Rectal smooth muscle tissue (tissue), 1 donor: ENCODE measurements around the gene RASSF3.
"Not testable (repeated sequence)": the region's sequence is repeated elsewhere in the genome, so short reads cannot be mapped to it uniquely, and the experiment has no call there.

Experiments used
- H3K27ac ChIP-seq: one replicate; pipeline ENCODE4 v1.7.0; 2013; ENCODE audit warnings: low read depth, low read length, inconsistent platforms
- H3K27me3 ChIP-seq: one replicate; pipeline ENCODE4 v1.7.0; 2013; ENCODE audit warnings: low read length; ENCODE audit not compliant: control insufficient read depth, insufficient read depth
- H3K36me3 ChIP-seq: one replicate; pipeline ENCODE4 v1.7.0; 2013; ENCODE audit warnings: low read length; ENCODE audit not compliant: control insufficient read depth, insufficient read depth
- H3K4me1 ChIP-seq: one replicate; pipeline ENCODE4 v1.7.0; 2013; ENCODE audit warnings: low read length; ENCODE audit not compliant: control insufficient read depth, insufficient read depth
- H3K4me3 ChIP-seq: one replicate; pipeline ENCODE4 v1.7.0; 2013; ENCODE audit warnings: low read length
- H3K9ac ChIP-seq: one replicate; pipeline ENCODE4 v1.7.0; 2013; ENCODE audit warnings: low read length

RASSF3 gene

GRCh38 chr12:64681200-64682052, 71.1 kb downstream of the RASSF3 start:
- Histone ChIP-seq H3K27me3 (no peaks in the 10 kb centered on the region), H3K9ac (no peak overlapping the region), H3K4me1 (peaks cover 22% of the 10 kb centered on the region), H3K4me3 (no peak overlapping the region), H3K27ac (peak overlapping the region; percentile 80), H3K36me3 (peaks cover 7% of the 10 kb centered on the region)

GRCh38 chr12:64682572-64683277, 72.4 kb downstream of the RASSF3 start:
- peaks cover 7% of the 10 kb centered on the region for H3K36me3 ChIP-seq
- peaks cover 25% of the 10 kb centered on the region for H3K4me1 ChIP-seq
- no peak overlapping the region for H3K4me3 ChIP-seq
- H3K27me3 ChIP-seq: no peaks in the 10 kb centered on the region
- no peak overlapping the region for H3K9ac ChIP-seq
- H3K27ac ChIP-seq: peak overlapping the region; percentile 80

- Histone ChIP-seq H3K27ac (peak overlapping the region; percentile 76), H3K9ac (no peak overlapping the region), H3K36me3 (peaks cover 16% of the 10 kb centered on the region), H3K4me3 (no peak overlapping the region), H3K4me1 (peaks cover 35% of the 10 kb centered on the region), H3K27me3 (no peaks in the 10 kb centered on the region)
These were observed 73.7 kb downstream of the RASSF3 start for GRCh38 chr12:64683816-64684543.

GRCh38 chr12:64685050-64685449, 74.8 kb downstream of the RASSF3 start:
- H3K4me3 ChIP-seq: no peak overlapping the region
- peaks cover 31% of the 10 kb centered on the region for H3K4me1 ChIP-seq
- H3K27me3 ChIP-seq: no peaks in the 10 kb centered on the region
- H3K9ac ChIP-seq: no peak overlapping the region
- H3K36me3 ChIP-seq: peaks cover 16% of the 10 kb centered on the region
- H3K27ac ChIP-seq: peak overlapping the region; percentile 47

- Histone ChIP-seq H3K36me3 (peaks cover 16% of the 10 kb centered on the region), H3K9ac (no peak overlapping the region), H3K4me3 (no peak overlapping the region), H3K4me1 (peaks cover 31% of the 10 kb centered on the region), H3K27ac (peak overlapping the region; percentile 47), H3K27me3 (no peaks in the 10 kb centered on the region)
These were observed 75.3 kb downstream of the RASSF3 start for GRCh38 chr12:64685605-64686004.

GRCh38 chr12:64687816-64688215, 77.5 kb downstream of the RASSF3 start:
- peak overlapping the region; percentile 87 for H3K27ac ChIP-seq
- H3K4me1 ChIP-seq: peaks cover 35% of the 10 kb centered on the region

GRCh38 chr12:64688219-64688618, 77.9 kb downstream of the RASSF3 start:
- Histone ChIP-seq H3K27ac (peak overlapping the region; percentile 87), H3K9ac (no peak overlapping the region), H3K36me3 (peaks cover 16% of the 10 kb centered on the region), H3K27me3 (no peaks in the 10 kb centered on the region), H3K4me1 (peaks cover 31% of the 10 kb centered on the region), H3K4me3 (peak overlapping the region; percentile 21)

More at GRCh38 chr12:64687816-64688215, 77.5 kb downstream of the RASSF3 start:
- H3K27me3 ChIP-seq: no peaks in the 10 kb centered on the region
- peaks cover 16% of the 10 kb centered on the region for H3K36me3 ChIP-seq
- no peak overlapping the region for H3K4me3 ChIP-seq
- H3K9ac ChIP-seq: no peak overlapping the region

- H3K27me3 ChIP-seq: no peaks in the 10 kb centered on the region
- no peak overlapping the region for H3K4me3 ChIP-seq
- no peak overlapping the region for H3K9ac ChIP-seq
- peaks cover 16% of the 10 kb centered on the region for H3K36me3 ChIP-seq
- H3K4me1 ChIP-seq: peaks cover 26% of the 10 kb centered on the region
- peak overlapping the region; percentile 87 for H3K27ac ChIP-seq
These were observed 78.4 kb downstream of the RASSF3 start for GRCh38 chr12:64688715-64689114.

- not testable (repeated sequence) for H3K27ac ChIP-seq, H3K27me3 ChIP-seq, H3K4me3 ChIP-seq, H3K9ac ChIP-seq
- Histone ChIP-seq H3K36me3 (peaks cover 14% of the 10 kb centered on the region), H3K4me1 (peaks cover 35% of the 10 kb centered on the region)
These were observed 79.9 kb downstream of the RASSF3 start for GRCh38 chr12:64690236-64690635.

GRCh38 chr12:64691227-64691794, 81.0 kb downstream of the RASSF3 start:
- no peak overlapping the region for H3K9ac ChIP-seq
- no peak overlapping the region for H3K4me3 ChIP-seq
- H3K27ac ChIP-seq: peak overlapping the region; percentile 53
- no peaks in the 10 kb centered on the region for H3K27me3 ChIP-seq
- H3K4me1 ChIP-seq: peaks cover 41% of the 10 kb centered on the region
- H3K36me3 ChIP-seq: peaks cover 9% of the 10 kb centered on the region

- no peaks in the 10 kb centered on the region for H3K27me3 ChIP-seq
- peak overlapping the region; percentile 6 for H3K27ac ChIP-seq
These were observed 81.7 kb downstream of the RASSF3 start for GRCh38 chr12:64691795-64692583.

More at GRCh38 chr12:64691795-64692583, 81.7 kb downstream of the RASSF3 start:
- H3K9ac ChIP-seq: no peak overlapping the region
- H3K4me1 ChIP-seq: peaks cover 44% of the 10 kb centered on the region
- H3K36me3 ChIP-seq: peaks cover 9% of the 10 kb centered on the region
- H3K4me3 ChIP-seq: no peak overlapping the region
